ENCODE data around the gene AXIN1. TPM values are rescaled to one million over a fixed set of nuclear protein-coding genes. Genes with fewer than 3 reads are reported as not detected.

The AXIN1 gene
- total and polyA plus RNA-seq, 2 of the 8 experiments (the other 6 are each of a cell fraction or from before 2014, with no cell fraction given), result 12.5 to 41.9 TPM

- TF ChIP-seq ATF3 (IDR thresholded peaks at IDR 0.05; ENCODE audit: insufficient read depth, low read depth, low read length), result no peak
- TF ChIP-seq USF2 (IDR thresholded peaks at IDR 0.05; ENCODE audit: low read length), result no peak
- no peak for TF ChIP-seq MAX (IDR thresholded peaks at IDR 0.05)
- TF ChIP-seq GABPA (IDR thresholded peaks at IDR 0.05; ENCODE audit: borderline replicate concordance, insufficient read depth, low read length), result no peak
- no peak for TF ChIP-seq TCF12 (IDR thresholded peaks at IDR 0.05; ENCODE audit: low read depth, low read length)
- no peak for TF ChIP-seq POLR2A (IDR thresholded peaks at IDR 0.05; ENCODE audit: control extremely low read depth in 1 of 2, low read depth in 2 of 2, low read length in 2 of 2)
- no peak for TF ChIP-seq NANOG (IDR thresholded peaks at IDR 0.05; ENCODE audit: insufficient read depth, low read depth, low read length, poor library complexity, severe bottlenecking)
- no peak for TF ChIP-seq ATF2 (IDR thresholded peaks at IDR 0.05; ENCODE audit: low read length)
- no peak for TF ChIP-seq HDAC2 (IDR thresholded peaks at IDR 0.05; ENCODE audit: borderline replicate concordance in 1 of 2, low read depth in 2 of 2, low read length in 2 of 2)
Measured at GRCh38 chr16:287981-288920, 64.3 kb downstream of the AXIN1 start (continued).
